Pons (tissue), 1 donor: ENCODE data around the gene MCL1.
"Not testable (repeated sequence)": the region's sequence is repeated elsewhere in the genome, so short reads cannot be mapped to it uniquely, and the experiment has no call there.

Experiments used
- DNase-seq: peaks from one replicate; pipeline ENCODE4 v3.0.0-alpha.2; 2016; ENCODE audit warnings: low spot score

MCL1 gene

DNA sequence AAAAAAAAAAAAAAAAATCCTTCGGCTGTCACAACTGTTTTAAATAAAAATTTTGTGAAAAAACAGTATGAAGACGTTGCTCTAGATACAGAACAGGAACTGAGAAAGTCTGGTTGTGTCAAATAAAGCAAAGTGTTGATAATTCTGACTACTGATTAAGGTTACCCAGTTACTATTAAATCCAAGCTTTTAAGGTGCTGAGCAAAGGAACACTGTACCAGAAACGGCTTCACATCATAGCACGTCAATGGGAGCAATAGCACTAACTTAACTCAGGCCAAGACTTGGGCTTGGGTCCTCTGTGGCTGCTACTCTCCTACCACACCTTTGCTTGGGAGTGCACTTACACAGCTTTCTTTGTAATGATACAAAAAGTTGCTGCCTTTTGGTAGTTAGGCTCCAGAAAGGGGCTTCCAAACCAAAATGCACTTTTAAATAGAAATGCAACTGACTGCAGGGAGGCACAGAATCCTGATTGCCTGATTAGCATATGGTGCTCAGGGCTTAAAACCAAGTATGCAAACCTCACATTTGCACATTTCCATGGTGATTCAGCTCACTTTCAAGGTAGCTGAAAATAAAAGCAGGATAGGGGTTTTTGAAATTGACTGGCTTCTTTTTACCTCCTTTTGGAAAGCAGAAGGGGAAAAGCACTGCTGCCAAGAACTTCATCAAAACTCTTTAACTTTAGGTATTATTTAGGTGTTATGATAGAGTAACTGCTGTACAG is 6.3 kb downstream of the MCL1 start:
- no peak for DNase-seq

DNA sequence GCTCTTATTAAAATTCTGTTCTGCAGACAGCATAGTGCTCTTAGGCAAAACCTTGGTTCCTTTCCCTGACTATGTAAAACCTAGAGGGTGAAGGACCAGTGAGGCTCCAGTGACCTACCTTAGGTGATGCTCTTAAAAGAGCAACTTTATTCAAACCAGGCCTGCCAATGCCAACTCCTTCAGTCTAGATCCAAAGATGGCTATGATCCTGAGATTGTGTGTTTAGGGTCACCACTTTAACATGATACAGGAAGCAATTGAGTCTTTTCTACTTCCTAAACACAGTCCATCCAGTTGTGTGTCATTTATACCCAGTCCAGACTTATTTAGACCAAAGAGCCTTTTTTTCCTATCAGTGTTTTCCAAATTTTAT is 10.8 kb downstream of the MCL1 start:
- no peak for DNase-seq

GRCh38 chr1:150567717-150568593 is 11.5 kb downstream of the MCL1 start:
- peak; percentile 67 for DNase-seq

DNA sequence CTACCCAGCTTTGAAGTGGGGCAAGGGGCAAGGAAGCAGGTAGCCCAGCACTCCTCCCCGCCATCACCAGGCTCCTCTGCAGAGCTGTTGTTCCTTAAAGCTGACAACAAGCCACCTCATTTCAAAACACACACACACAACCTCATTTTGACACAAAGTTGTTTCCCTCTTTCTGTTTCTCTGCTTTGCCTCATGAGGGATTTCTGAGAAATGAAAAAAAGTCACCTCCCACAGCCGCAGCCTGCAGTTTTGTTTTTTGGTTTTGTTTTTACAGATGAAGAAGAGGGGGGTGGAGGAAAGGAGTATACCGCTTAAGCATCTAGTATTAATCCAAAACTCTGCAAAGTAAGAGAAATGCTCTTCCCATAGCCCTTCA is 12.1 kb downstream of the MCL1 start:
- DNase-seq: peak; percentile 34

DNA sequence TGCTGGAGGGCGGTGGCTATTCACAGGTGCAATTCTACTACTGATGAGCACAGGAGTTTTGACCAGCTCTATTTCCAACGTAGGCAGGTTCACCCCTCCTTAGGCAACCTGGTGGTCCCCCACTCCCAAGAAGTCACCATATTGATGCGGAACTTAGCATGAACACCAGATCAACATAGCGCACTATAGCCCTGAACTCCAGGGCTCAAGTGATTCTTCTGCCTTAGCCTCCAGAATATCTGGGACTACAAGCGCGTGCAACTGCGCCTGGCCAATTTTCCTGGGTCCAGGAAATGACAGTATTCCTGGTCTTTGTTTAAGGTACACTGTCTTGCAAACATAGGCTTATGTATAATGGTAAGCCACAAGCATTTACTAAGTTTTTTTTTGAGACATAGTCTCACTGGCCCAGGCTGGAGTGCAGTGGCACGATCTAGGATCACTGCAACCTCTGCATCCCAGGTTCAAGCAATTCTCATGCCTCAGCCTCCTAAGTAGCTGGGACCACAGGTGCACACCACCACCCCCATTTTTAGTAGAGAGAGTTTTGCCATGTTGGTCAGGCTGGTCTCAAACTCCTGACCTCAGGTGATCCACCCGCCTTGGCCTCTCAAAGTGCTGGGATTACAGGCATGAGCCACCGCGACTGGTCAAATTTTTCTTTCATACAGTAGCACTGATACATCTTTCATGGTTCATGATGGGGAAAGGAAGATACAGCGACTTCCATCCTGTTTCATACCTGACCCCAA is 12.6 kb downstream of the MCL1 start:
- DNase-seq: no peak

DNA sequence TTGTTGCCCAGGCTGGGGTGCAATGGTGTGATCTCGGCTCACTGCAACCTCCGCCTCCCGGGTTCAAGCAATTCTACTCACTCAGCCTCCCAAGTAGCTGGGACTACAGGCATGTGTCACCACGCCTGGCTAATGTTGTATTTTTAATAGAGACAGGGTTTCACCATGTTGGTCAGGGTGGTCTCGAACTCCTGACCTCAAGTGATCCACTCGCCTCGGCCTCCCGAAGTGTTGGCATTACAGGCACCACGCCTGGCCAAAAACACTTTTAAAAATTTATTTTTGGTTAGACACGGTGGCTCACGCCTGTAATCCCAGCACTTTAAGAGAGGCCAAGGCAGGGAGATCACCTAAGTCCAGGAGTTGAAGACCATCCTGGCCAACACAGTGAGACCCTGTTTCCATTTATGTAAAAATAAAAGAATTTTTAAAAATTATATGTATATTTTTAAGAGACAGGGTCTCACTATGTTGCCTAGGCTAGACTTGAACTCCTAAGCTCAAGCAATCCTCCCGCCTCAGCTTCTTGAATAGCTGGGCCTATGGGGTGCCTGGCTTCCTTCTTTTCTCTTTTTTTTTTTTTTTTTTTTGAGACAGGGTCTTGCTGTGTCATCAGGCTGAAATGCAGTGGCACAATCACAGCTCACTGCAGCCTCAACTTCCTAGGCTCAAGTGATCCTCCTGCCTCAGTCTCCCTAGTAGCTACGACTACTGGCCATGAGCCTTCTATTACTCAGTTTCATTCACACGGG is 14.0 kb downstream of the MCL1 start:
- DNase-seq: not testable (repeated sequence)

GRCh38 chr1:150564051-150564991 is 15.1 kb downstream of the MCL1 start:
- no peak for DNase-seq

GRCh38 chr1:150563340-150564038 is 15.9 kb downstream of the MCL1 start:
- no peak for DNase-seq

DNA sequence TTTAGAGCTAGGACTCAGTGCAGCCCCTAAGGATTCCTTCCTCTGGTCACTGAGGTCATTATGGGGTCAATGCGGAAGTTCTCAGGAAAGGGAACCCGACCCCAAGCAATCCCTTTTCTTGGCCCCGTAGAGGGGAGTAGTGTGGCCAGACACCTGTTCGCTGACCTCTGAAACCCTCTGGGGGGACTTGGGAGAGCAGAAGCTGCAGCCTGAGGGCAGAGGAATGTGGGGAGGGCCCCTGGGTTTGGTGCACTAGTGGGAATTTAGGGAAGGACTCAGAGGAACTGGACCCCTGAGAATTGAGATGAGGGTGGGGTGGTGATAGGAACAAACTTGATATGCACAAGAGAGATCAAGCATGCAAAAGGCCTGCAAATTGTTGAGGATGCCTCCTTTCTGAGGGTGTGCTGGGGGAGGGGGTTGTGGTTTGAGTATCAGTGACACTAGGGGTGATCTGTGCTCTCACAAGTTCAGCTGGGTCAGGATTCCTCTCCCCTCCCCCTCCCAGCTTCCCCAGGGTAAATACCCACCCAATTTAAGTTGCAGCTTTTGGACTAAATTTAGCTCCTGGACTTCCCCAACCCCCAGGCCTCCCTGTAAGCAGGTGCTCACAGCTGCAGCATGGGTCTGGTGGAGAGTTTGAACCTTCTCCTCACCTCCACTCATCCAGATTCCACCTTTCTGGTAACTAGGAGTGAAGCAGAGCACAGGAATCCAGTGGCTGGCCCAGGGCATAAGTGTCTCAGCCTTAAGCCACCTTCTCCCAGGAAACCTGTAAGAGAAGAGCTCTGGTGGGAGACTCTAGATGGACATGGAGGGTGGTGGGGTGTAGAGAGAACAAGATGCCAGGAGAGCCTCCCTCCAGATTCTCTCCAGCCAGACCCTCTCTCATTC is 16.7 kb downstream of the MCL1 start:
- no peak for DNase-seq

DNA sequence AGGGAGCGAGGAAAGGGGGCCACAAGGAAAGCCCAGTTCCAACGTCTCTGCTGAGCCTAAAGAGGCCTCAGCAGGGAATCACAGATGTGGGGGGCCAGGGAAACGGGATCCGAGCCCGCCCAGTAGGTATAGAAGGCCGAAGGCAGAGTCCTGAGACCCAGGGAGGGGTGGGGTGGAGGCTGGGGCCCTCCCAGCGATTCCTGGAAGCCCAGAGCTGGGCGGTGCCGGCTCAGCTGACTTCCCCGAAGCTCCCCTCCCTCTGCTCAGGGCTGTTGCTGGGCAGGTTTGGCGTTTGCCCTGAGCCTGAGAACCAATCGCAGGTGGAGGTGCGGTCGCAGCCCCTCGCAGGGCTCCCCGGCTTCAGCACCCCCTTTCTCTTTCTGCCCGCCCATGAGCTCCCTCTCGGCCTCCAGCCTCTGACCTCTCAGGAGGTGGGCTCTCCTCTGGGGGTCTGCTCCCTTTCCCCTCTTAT is 17.4 kb downstream of the MCL1 start:
- DNase-seq: peak; percentile 63

DNA sequence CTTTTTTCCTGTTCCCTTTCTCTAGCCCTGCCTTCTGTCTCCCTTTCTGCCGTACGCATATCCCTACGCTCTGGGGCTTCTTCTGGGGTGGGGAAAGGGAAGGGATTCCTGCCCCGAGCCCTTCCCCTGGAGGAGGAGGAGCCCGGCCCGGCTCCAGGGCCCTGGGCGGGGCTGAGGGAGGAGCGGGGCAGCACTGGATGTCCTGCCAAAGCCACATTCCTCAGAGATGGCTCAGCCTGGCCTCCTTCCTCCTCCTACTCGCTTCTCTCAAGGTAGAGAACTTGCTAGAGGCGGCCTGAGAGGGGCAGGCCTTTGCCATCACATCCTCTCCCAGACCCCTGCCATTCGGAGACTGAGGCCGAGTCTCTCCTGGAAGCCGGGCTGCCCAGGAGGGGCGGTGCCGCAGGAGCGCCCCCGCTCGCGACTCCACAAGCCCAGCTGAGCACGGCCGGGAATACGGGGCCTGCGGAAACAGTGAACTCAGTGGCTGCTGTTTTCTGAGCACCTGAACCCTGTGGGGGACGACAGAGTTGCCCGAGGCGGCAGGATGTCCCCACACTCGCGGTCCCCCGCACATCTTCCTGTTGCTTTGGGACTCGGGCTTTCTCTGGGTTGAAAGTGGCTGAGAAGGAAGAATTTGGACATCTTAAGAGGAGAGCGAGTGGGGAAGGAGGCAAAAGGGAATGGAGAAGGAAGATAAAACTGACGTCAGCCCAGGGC is 18.0 kb downstream of the MCL1 start:
- DNase-seq: peak; percentile 88

- DNase-seq: no peak
Measured at GRCh38 chr1:150560576-150561253, 18.7 kb downstream of the MCL1 start.

DNA sequence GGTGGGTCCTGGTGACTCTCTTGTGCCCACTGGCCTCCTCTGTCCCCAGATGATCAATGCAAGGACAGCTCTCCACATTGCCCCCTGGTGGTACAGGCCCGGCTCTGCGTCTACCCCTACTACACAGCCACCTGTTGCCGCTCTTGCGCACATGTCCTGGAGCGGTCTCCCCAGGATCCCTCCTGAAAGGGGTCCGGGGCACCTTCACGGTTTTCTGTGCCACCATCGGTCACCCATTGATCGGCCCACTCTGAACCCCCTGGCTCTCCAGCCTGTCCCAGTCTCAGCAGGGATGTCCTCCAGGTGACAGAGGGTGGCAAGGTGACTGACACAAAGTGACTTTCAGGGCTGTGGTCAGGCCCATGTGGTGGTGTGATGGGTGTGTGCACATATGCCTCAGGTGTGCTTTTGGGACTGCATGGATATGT is 19.4 kb downstream of the MCL1 start:
- peak; percentile 54 for DNase-seq

DNA sequence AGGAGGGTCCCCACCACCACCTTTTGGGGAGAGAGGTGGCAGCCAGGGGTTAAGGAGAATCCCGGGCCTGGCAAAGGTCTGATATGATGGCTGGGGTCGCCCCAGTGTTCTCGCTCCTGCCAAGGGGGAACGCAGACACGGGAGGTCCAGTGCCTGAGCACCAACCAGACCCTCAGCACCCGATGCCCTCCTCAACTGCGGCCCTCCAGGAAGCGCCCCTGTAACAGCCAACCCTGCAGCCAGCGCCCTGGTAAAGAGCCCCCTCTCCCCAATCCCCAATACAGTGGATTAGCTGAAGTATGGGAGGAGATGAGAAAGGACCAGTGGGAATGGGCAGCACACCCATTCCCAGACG is 19.8 kb downstream of the MCL1 start:
- no peak for DNase-seq

GRCh38 chr1:150558761-150559655 is 20.4 kb downstream of the MCL1 start:
- peak; percentile 25 for DNase-seq

DNA sequence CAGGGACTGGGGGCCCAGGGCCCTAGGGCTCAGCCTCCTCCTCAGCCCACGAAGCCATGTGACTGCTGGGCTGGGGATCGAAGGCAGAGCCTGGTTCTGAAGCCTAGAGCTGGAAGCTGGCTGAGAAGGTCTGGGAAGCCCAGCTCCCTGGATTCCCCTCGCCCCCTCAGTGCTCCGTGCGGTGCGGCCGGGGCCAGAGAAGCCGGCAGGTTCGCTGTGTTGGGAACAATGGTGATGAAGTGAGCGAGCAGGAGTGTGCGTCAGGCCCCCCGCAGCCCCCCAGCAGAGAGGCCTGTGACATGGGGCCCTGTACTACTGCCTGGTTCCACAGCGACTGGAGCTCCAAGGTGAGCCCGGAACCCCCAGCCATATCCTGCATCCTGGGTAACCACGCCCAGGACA is 21.1 kb downstream of the MCL1 start:
- DNase-seq: no peak

DNA sequence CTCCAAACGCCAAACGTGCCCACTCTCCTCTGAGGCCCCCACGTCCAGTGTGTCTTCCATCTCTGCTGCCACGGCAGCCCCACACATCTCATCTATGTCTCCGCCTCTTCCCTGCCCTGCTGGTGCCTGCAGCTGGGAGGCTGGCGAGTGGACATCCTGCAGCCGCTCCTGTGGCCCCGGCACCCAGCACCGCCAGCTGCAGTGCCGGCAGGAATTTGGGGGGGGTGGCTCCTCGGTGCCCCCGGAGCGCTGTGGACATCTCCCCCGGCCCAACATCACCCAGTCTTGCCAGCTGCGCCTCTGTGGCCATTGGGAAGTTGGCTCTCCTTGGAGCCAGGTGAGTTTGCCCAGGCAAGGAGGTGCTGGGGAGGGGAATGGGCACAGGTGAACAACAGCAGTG is 21.6 kb downstream of the MCL1 start:
- DNase-seq: no peak
